Measurements from ENCODE around the gene PRPF39. TPM values are rescaled to one million over a fixed set of nuclear protein-coding genes. Genes with fewer than 3 reads are reported as not detected.
A peak's percentile ranks its signal among the peaks of the same experiment; 100 is the strongest.

The PRPF39 gene, protein sequence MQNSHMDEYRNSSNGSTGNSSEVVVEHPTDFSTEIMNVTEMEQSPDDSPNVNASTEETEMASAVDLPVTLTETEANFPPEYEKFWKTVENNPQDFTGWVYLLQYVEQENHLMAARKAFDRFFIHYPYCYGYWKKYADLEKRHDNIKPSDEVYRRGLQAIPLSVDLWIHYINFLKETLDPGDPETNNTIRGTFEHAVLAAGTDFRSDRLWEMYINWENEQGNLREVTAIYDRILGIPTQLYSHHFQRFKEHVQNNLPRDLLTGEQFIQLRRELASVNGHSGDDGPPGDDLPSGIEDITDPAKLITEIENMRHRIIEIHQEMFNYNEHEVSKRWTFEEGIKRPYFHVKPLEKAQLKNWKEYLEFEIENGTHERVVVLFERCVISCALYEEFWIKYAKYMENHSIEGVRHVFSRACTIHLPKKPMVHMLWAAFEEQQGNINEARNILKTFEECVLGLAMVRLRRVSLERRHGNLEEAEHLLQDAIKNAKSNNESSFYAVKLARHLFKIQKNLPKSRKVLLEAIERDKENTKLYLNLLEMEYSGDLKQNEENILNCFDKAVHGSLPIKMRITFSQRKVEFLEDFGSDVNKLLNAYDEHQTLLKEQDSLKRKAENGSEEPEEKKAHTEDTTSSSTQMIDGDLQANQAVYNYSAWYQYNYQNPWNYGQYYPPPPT
- total RNA-seq: 39.3 and 39.4 TPM in 2 replicates

DNA sequence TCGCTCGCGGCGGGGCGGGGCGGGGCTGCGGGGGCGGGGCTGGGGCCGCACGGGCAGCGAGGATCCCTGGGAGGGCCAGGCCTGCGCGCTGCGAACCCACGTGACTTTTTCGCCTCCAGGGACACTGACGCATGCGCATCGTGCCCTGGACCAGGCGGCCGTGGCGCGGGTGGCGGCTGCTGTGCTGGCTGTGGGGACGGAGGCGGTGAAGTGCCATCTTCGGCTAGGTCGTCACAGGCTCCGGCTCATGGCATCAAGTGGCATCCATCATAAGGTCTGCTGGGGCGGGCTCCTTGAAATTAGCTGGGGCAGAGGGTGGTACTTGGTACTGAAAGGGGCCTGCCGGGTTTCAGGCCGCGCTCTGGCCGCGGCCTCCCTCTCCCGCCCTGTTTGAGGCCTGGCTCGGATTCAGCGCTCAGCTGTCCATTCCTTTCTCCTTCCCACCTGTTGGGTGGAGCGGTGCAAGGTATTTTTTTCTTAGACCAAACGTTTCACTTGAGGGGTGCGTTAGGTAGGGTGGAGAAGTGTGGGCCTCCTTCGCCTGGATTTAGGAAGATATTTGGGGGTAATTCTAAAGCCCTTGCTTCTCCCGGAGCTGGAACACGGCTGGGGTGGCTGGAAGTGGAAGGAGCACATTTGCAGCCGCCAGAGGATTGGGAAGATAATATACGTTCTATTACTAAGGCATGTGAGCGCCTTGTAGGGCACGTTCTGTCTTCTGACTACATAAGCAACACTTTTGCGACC, at the start of gene PRPF39:
TSS of gene PRPF39 (plus strand) at position 141 of the 747 bp plus-strand sequence. CDS start 11,124 bp downstream, outside the sequence.

DNA sequence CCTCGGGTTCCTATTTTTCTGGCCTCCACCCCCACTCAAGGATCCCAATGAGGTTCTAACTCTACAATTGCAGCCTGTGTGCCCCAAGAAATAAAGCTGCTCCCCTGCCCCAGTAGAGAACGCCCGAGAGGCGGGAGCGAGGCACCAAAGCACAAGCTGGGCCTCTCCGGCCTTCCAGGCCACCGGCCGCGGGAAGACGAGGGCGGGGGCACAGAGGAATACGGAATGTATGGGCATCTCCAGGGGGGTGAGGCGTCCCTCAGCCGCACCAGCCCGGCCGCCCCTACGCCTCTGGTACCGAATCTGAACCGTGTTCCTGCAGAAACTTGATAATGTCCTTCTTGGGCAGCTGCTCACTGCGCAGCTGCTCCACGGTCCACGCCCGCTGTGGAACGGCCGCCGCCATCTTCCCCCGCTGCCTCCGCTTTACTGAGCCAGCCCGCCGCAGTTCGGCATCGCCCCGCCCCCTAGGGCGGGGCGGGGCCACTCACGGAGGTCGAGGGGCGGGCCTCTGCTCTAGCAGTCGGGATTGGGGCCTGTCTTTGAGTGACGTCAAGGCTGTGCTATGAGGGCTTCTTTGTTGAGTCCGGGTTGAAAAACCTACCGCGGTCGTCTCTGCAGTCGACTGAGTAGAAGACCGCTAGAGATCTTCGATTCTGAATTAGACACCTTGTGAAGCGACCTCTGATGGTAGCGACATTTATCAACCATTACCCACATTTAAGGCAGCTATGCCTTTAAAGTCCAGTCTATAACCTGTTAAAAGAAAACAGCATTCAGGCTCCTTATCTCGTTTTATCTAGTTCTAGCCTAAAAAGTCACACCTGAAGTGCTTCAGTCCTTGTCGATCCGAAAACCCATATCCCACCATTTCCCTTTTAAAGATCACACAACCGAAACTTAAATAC, 50.4 kb downstream of the PRPF39 start, which contains the start of gene FKBP3:
TSS of gene FKBP3 (minus strand) at position 431 of the 908 bp plus-strand sequence. CDS start at position 406, 25 bp downstream.

DNA sequence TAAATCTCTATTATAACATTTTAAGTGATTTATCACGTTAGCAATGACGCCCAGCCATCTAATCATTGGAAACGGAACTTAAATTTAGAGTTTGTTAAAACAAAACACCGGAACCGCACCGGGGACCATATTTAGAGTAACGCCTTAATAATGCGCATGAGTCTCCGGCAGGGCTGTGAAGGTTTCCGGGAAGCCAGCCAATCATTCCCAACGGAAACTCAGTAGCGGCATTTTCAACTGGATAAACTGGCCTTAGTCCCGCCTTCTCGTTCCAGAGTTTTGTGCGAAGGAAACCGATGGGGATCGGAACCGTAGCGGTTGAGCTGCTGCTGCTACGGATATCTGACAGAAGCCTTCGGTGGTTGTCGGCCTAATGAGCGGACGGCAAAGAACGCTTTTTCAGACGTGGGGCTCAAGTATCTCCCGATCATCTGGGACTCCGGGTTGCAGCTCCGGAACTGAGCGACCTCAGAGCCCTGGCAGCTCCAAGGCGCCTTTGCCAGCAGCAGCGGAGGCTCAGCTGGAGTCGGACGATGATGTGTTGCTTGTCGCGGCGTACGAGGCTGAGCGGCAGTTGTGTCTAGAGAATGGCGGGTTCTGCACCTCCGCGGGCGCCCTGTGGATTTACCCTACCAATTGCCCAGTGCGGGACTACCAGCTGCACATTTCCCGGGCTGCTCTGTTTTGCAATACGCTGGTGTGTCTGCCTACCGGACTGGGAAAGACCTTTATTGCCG, 51.9 kb downstream of the PRPF39 start, which contains the start of gene FANCM:
TSS of gene FANCM (plus strand) at position 272 of the 737 bp plus-strand sequence. CDS start at position 374, 102 bp downstream.

Small RNA genes within 50 kb of the gene (small RNA-seq; reads per million reads assigned to genes)
- gene RF00151: not detected
- 13,633 reads per million, percentile 100 among the genes with 10 or more reads in this experiment for gene SNORD127

Other genes with a start within 250 kb of the PRPF39 start
- gene KLHL28, start 122.2 kb upstream of the PRPF39 start, total RNA-seq: 14.9 and 18.5 TPM in 2 replicates
- gene TOGARAM1, start 121.9 kb upstream of the PRPF39 start, total RNA-seq: 19.2 and 23.2 TPM in 2 replicates
- gene FKBP3, start 50.4 kb downstream of the PRPF39 start, total RNA-seq: 16.1 and 19.0 TPM in 2 replicates
- 5.1 and 5.7 TPM in 2 replicates for gene FANCM, start 51.8 kb downstream of the PRPF39 start, total RNA-seq
- 23.7 and 23.9 TPM in 2 replicates for gene MIS18BP1, start 169.1 kb downstream of the PRPF39 start, total RNA-seq

Data from placental epithelial cell (primary cell).